Measurements from ENCODE around the gene MYO5A. TPM values are rescaled to one million over a fixed set of nuclear protein-coding genes. Genes with fewer than 3 reads are reported as not detected.
"Not testable (repeated sequence)": the region's sequence is repeated elsewhere in the genome, so short reads cannot be mapped to it uniquely, and the experiment has no call there.

MYO5A gene
- polyA plus RNA-seq, 3 donors: 7.9 to 8.9 (median 8.0) TPM

DNA sequence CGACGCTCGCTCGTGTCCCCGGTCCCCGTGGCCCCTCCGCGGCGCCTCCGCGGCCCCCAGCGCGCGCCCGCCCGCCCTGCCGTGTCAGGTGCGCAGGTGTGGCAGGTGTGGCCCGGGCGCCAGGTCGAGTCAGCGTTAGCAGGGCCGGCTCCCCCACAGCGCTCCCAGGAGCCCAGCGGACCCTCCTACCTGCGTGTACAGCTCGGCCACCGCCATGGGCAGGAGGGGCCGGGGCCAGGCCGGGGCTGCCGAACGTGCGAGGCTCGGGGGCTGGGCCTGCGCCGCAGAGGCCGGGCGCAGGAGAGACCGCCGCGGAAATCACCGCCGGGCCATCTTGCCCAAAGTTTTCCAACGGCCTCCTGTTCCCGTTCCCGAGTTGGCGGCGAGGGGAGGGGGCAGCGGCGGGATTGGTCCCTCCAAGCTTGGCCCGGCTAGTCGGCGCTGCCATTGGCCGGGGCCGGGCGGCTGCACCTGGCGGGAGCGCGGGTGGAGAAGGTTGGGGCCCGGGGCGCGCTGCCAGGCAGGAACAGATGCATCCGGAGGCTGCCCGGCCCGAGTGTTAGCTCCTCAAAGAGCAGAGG lies 233.2 kb downstream of the MYO5A start, which contains the start of gene MYO5C:
TSS of gene MYO5C (minus strand) at position 384 of the 581 bp plus-strand sequence. CDS start at position 216, 168 bp downstream.
- DNase-seq (ENCODE audit: low read depth in 3 of 3, low spot score in 2 of 3): no peak

GRCh38 chr15:52294881-52295420 lies 233.7 kb downstream of the MYO5A start:
- DNase-seq (ENCODE audit: low read depth in 3 of 3, low spot score in 2 of 3): no peak

GRCh38 chr15:52292780-52293392 lies 235.8 kb downstream of the MYO5A start:
- DNase-seq (ENCODE audit: low read depth in 3 of 3, low spot score in 2 of 3): no peak

- DNase-seq (ENCODE audit: low read depth in 3 of 3, low spot score in 2 of 3): no peak
Measured at GRCh38 chr15:52291204-52291603, 237.5 kb downstream of the MYO5A start.

GRCh38 chr15:52290800-52291199 lies 237.9 kb downstream of the MYO5A start:
- no peak for DNase-seq (ENCODE audit: low read depth in 3 of 3, low spot score in 2 of 3)

- no peak for DNase-seq (ENCODE audit: low read depth in 3 of 3, low spot score in 2 of 3)
Measured at GRCh38 chr15:52290329-52290728, 238.4 kb downstream of the MYO5A start.

DNA sequence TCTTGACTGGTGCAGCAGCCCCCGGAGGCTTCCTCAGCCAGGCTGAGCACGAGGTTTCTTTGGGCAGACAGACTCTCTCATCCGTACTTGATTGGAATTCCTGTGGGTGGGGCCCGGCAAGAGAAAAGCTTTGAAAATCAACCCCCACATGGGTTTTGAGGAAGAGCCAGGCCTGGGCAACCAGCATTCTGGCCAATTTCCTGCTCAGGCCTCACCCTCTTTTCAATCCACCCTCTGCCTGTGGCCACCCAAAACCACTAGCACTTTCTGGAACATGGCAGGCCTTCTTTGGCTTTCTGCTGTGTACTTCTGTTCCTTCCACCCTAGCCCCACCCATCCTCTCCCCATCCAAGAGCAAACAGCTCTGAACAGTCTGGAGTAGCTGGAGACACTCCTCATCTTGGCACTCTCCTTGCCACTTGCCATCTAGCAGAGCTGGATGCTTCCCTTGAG lies 239.0 kb downstream of the MYO5A start:
- DNase-seq (ENCODE audit: low read depth in 3 of 3, low spot score in 2 of 3): no peak

DNA sequence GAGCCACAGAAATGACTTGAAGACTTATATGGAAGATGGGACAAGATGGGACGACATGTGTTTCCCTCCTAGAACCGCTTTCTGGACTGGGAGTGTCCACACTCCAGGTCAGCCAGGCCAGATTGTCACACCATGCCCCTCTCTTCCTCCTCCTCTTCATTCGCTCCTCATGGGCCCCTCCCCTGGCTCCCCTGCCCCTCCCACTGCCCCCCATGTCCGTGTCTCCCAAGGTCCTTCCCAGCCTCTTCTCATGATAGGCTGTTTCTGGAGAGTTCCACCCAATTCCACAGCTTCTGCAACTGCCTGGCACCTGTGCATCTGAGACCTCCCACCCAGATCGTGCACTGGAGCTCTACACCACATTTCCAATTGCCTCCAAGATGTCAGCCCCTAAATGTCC lies 239.7 kb downstream of the MYO5A start:
- DNase-seq (ENCODE audit: low read depth in 3 of 3, low spot score in 2 of 3): no peak

GRCh38 chr15:52288051-52288942 lies 240.4 kb downstream of the MYO5A start:
- DNase-seq (ENCODE audit: low read depth in 3 of 3, low spot score in 2 of 3): no peak

- DNase-seq (ENCODE audit: low read depth in 3 of 3, low spot score in 2 of 3): no peak
Measured at GRCh38 chr15:52287114-52287513, 241.6 kb downstream of the MYO5A start.

GRCh38 chr15:52285941-52286340 lies 242.7 kb downstream of the MYO5A start:
- not testable (repeated sequence) for DNase-seq (ENCODE audit: low read depth in 3 of 3, low spot score in 2 of 3)

- no peak for DNase-seq (ENCODE audit: low read depth in 3 of 3, low spot score in 2 of 3)
Measured at GRCh38 chr15:52284164-52284563, 244.5 kb downstream of the MYO5A start.

- no peak for DNase-seq (ENCODE audit: low read depth in 3 of 3, low spot score in 2 of 3)
Measured at GRCh38 chr15:52283281-52283680, 245.4 kb downstream of the MYO5A start.

- DNase-seq (ENCODE audit: low read depth in 3 of 3, low spot score in 2 of 3): no peak
Measured at GRCh38 chr15:52282418-52282817, 246.3 kb downstream of the MYO5A start.

- DNase-seq (ENCODE audit: low read depth in 3 of 3, low spot score in 2 of 3): no peak
Measured at GRCh38 chr15:52281085-52282035, 247.3 kb downstream of the MYO5A start.

- DNase-seq (ENCODE audit: low read depth in 3 of 3, low spot score in 2 of 3): no peak
Measured at GRCh38 chr15:52280326-52281084, 248.2 kb downstream of the MYO5A start.

DNA sequence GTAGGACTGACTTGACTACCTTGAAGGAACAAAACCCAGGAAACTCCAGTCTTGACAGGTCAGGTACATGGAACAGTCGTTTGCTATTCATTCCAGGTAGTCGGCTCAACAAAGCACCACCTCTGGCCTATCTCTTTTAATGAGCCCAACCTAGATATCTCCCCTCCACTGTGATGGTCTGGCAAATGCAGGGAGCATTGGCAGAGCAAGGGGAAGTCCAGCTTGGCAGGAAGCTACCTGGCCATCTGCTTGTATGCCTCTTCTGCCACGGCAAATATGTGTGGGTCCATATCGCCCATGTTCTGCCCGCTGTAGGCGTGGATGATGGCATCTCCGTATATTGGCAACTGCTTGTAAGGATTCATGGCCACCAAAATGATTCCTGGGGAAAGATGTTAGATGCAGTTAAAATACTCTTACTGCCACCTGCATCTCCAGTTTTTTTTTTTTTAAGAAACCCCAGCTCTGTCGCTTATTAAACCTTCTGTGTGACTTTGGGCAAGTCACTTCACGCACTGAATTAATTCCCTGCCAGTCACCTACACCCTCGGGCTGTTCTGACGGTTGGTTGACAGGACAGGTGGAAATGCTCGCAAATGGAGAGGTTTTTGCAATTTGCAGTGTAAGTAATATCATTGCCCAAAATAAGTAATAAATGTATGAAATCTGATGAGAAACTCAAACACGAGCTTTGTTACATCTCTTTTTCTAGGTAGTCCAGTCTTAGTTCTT lies 249.9 kb downstream of the MYO5A start:
- DNase-seq (ENCODE audit: low read depth in 3 of 3, low spot score in 2 of 3): no peak

DNA sequence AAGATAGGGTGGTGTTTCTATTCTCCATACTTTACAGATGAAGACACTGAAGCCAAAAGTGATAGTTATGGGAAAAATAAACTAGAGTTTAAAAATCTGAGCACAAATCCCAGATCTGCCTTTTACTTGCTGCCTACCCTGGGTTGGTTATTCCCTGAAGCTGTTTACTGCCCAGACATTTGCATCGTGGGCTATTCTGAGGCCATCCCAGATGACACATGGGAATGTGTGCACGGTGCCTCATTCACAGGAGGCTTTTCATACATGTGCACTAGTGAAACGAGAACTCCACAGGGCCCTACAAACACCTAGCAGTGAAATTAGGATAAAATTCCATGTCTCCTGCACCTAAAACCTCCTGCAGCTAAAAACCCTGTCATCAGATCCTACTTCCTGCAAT lies 250.5 kb downstream of the MYO5A start:
- no peak for DNase-seq (ENCODE audit: low read depth in 3 of 3, low spot score in 2 of 3)

DNA sequence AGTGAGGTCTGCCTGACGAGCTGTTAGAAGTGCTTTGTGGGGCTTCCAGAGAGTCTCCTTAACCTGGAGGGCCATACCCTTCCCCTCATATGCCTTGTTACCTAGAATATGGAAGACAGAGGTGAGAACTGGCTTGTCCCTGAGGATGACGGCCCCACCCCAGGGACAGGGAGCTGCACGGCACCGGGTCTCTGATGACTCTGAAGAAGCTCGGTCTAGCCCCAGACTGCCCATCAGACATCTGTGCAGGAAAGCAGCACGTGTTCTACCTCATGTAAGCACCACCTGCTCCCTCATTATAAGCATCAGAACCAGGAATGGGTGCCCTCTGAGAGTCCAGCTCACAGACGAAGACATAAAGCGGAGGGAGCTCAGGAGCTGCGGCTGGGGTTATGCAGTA lies 251.1 kb downstream of the MYO5A start:
- no peak for DNase-seq (ENCODE audit: low read depth in 3 of 3, low spot score in 2 of 3)

Data from right renal cortex interstitium (tissue), 3 donors.